HG03460 (cell line): Measurements from ENCODE around the gene SOSTDC1.
"Not testable (repeated sequence)": the region's sequence is repeated elsewhere in the genome, so short reads cannot be mapped to it uniquely, and the experiment has no call there.

Source experiments
- ATAC-seq: cut with Tn5 transposase; IDR thresholded peaks from one replicate; pipeline ENCODE4 v1.9.1; 2021; ENCODE audit not compliant: unreplicated experiment

Gene SOSTDC1

DNA sequence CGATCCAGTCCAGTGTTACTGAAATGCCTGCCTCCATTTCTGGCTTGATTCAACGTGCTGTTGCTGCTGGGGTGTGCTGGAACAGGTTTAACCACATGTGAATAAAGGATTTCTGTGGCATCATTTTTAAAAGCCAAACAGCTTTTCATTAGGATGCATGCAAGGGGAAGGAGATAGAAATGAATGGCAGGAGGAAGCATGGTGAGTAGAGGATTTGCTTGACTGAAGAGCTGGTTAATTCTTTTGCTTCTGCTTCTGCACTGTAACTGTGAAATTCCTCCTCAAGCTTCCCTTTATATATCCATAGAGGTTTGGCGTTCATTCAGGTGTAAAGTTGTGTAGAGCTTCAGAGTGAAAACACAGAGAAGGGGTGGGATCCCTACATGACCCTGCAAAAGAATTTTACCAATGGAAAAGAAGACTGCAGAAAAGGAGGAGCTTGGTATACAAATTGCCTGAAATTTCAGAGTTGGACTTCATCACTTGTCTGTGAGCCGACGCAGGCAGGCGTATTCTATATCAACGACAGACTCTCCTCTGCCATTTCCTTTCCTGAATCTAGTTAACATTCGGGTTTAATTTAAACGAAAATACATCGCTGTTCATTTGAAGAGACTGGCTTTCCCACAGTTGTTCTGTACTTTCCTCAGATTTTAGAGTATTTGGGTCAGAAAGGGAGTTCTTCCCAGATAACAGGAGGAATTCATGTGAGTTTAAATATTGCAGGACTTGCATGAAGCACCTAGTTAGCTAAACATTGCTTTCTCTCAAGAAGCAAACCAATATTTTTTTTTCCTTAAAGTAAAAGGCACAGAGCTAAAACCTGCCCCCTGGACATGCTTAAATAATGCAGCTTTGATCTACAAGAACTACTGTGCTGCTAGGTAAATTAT lies at the start of gene SOSTDC1:
Gene SOSTDC1 (minus strand): TSS at position 270 of the 893 bp plus-strand sequence. CDS start 70 bp downstream, at position 200.
- ATAC-seq = no peak

- ATAC-seq = no peak
Observed at GRCh38 chr7:16514729-16515128, 49.2 kb upstream of the SOSTDC1 start.

GRCh38 chr7:16514271-16514670 lies 48.7 kb upstream of the SOSTDC1 start:
- ATAC-seq = no peak

GRCh38 chr7:16512097-16512496 lies 46.6 kb upstream of the SOSTDC1 start:
- ATAC-seq = no peak

DNA sequence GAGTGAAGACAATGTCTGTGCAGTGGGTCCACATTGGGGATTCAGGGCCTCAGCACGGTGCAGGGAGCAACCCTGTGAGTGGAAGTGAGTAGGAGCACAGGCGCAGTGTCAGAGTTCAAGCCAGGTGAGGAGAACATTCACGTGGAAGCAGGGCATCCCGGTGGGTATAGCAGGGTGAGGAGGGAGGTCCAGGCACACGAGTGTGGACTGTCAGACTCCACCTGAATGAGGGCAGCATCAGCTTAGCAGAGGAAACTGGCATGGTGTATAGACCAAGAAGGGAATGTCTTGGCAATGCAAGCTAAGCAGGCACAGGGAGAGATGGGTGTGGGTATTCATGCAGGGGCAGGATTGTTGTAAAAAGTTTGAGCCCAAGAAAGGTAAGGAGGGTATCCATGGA lies 45.8 kb upstream of the SOSTDC1 start:
- ATAC-seq = no peak

DNA sequence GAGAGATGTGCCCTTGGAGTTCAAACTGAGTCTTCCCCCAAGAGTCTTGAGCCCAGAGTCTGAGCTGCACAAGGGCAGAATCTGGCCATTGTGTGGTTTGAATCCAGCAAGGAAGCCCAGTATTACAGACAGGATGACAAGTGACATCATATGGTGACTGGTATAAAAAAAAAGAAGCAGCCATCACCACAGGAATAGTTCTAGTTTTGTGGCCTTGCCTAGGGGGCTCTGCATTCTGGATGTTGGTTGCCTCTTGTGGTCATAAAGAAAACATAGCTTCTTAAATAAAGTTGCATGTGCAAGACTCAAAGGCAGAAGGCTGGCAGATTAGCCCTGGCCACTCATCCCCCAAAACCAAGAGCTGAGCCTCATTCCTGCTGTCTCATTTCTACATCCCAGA lies 44.3 kb upstream of the SOSTDC1 start:
- ATAC-seq = no peak

DNA sequence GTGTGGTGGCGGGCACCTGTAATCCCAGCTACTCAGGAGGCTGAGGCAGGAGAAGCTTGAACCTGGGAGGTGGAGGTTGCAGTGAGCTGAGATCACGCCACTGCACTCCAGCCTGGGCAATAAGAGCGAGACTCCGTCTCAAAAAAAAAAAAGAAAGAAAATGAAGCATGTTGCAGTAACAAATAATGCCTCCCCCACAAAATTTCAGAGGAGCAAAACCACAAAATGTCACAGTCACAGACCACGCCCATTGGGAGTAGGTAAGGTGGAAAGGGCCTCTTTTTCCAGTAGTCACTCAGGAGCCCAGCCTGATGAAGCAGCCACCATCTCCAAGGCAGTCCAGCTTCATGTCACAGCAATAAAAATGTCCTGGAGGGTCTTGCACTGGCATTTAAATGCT lies 40.9 kb upstream of the SOSTDC1 start:
- not testable (repeated sequence) for ATAC-seq

- no peak for ATAC-seq
Observed at GRCh38 chr7:16504019-16504418, 38.5 kb upstream of the SOSTDC1 start.

DNA sequence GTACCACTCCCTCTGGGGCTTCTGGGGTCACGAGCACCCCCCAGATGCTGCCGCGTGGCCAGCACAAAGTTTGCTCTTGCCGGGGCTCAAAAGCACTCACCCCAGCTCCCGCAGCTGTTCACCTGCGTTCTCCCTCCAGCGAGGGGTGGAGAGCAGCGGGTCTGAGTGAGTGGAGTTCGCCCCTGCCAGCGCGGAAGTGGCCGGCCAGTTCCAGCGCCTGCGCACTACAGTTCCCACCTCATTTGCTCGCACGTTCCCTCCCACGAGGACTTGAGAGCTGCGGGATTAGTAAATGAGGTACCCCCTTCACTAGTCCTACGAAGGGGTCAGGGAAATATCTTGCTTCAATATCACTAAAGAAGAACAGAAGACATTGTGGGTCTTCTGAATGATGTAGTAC lies 36.8 kb upstream of the SOSTDC1 start:
- no peak for ATAC-seq

GRCh38 chr7:16498122-16498521 lies 32.6 kb upstream of the SOSTDC1 start:
- ATAC-seq = no peak

DNA sequence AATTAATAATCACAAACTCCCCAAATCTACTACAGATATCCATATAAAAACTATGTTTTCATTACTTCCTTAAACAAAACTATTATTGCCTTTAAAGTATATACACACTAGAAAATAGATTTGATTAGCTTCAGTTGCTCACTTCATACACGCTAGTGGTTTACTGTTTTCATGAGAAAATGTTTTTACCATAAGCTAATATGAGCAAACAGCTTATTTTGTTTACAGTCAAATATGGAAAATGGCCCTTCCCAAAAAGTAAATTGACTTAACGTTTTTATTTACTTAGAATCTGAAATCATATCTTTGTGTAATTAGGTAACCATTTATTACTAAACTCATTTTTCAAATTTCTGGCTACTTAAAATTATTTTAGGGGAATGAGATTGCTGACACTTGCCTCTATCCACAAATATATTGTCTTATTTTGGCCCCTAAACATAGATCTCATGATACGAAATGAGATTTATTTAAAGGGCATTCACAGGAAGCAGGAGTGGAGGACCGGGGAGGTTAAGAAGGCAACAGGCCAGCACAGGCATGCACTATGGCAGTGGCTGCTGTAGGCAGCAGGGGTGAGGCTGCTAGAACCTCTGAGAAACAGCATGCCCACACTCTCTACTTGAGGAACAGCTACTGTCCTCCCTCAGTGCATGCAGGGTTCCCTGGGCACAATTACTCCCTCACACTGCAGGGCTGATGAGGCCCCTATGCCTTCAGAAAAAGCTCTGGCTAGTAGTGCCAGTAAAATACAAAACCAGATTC lies 29.6 kb upstream of the SOSTDC1 start:
- no peak for ATAC-seq

DNA sequence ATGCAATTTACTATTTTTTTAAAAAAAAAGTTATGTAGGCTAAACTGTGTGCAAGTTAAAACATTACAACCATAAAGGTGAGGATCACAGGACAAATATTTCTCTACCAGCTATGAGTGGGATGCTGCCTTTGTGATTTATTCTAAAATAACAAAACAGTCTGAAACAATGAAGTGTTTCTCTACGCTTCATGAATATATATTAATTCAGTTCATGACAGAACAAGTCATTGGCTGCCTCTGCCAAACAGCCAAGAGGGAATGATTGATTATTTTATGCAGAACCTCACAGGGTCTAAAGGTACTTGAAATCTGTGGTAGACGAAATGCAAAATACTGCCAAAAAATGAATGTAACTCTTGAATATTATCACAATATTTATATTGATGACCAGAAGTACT lies 29.0 kb upstream of the SOSTDC1 start:
- ATAC-seq = no peak

DNA sequence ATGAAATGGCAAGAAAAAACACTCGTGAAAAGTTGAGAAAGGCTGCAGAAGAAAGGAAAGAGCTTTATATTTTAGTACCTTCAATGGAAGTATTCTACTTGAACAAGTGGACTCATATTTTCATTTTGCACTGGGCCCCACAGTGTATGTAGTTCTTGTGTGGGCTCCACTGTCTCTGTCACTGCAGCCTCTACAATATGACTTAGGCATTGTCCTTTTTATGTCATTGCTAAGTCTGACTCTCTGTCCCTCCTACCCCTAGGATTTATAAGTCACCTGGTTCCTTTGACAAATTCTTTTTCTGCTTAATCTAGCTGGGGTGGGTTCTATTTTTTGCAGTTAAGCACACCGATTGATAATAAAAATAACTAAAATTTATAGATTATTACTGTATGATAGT lies 27.7 kb upstream of the SOSTDC1 start:
- ATAC-seq = no peak

- ATAC-seq = no peak
Observed at GRCh38 chr7:16492513-16493062, 27.1 kb upstream of the SOSTDC1 start.

DNA sequence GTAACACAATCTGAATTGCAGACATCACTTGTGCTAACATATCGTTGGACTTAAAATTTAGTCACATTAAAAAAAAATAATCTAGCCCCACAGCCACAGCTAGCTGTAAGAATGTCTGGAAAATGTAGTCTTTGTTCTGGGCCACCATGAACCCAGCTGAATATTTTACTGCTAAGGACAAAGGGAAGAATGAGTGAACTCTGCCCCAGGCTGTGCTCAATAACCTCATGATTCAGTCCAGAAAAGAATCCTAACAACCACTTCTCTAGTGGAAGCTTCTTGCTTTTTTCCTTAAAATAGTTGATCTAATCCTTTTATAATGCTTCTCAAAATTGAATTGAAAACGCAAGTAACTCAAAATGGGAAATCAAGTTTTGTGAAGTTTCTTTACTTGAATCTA lies 25.6 kb upstream of the SOSTDC1 start:
- no peak for ATAC-seq

GRCh38 chr7:16484453-16485158 lies 19.1 kb upstream of the SOSTDC1 start:
- ATAC-seq = no peak

- ATAC-seq = no peak
Observed at GRCh38 chr7:16479591-16479990, 14.1 kb upstream of the SOSTDC1 start.

- no peak for ATAC-seq
Observed at GRCh38 chr7:16479161-16479560, 13.6 kb upstream of the SOSTDC1 start.

DNA sequence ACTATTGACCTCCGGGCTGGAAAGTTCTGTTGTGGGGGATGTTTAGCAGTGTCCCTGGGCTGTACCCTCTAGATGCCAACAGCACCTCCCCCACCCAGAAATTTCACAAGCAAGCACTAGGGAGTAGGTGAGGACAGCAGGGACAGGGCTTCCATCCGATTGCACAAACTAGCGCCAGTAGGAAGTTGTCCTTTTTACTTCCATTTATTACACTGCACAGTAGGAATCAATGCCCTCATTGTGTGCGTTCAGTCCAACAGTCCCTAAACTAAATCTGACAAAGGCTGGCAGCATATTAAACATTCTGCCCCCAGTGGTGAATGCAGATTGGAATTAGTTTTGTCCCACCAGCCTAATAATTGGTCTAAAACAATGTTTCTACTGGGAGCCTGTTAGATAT lies 6.4 kb upstream of the SOSTDC1 start:
- ATAC-seq = no peak

- no peak for ATAC-seq
Observed at GRCh38 chr7:16463949-16464715, 1.4 kb downstream of the SOSTDC1 start.
